Gastrocnemius medialis (tissue), 4 donors: ENCODE measurements around the gene LRATD1.

Source experiments
- POLR2A ChIP-seq, 2 donors: fragments of 450-650 bp; IDR thresholded peaks; one replicate each; pipeline ENCODE4 v1.6.1; 2017; ENCODE audit warnings: antibody characterized with exemption in 2 of 2, mild to moderate bottlenecking in 2 of 2, moderate library complexity in 2 of 2
- TF ChIP-seq, protein P1 (sequence below), 5 experiments: fragments of 450-650 bp in 3 of 5; fragments of 200-600 bp in 2 of 5; sonication (generic) in 2 of 5; IDR thresholded peaks in 4 of 5; conservative IDR thresholded peaks in 1 of 5; 1 replicate in 4 of 5; 2 replicates in 1 of 5; pipeline ENCODE4 v1.5.1; 2016 to 2019; ENCODE audit warnings: antibody characterized with exemption in 5 of 5, mild to moderate bottlenecking in 3 of 5, moderate library complexity in 3 of 5

DNA sequence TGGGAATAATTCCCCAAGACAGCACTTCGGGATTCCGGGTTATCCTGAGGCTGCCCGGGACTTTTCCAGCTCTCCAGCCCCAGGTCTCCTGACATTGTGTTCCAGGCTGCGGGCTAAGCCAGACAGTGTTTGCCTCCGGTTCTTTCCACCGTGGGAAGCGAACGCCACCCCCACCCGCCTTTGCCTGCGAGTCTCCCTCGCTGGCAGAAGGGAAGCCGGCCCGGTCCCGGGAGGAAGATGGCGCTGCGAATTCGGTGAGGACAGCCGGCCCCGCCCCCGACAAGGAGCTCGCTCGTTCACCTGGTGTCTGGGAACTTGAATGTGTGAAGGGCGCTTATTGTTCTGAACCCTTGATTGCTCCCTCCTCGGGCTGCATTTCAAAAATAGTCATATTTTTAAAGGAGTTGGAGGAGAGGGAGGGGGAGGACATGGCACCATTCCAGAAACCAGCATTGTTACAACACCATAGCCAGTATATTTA lies 2.9 kb downstream of the LRATD1 start:
- TF ChIP-seq, protein P1, sequence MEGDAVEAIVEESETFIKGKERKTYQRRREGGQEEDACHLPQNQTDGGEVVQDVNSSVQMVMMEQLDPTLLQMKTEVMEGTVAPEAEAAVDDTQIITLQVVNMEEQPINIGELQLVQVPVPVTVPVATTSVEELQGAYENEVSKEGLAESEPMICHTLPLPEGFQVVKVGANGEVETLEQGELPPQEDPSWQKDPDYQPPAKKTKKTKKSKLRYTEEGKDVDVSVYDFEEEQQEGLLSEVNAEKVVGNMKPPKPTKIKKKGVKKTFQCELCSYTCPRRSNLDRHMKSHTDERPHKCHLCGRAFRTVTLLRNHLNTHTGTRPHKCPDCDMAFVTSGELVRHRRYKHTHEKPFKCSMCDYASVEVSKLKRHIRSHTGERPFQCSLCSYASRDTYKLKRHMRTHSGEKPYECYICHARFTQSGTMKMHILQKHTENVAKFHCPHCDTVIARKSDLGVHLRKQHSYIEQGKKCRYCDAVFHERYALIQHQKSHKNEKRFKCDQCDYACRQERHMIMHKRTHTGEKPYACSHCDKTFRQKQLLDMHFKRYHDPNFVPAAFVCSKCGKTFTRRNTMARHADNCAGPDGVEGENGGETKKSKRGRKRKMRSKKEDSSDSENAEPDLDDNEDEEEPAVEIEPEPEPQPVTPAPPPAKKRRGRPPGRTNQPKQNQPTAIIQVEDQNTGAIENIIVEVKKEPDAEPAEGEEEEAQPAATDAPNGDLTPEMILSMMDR (IDR thresholded peaks at IDR 0.05 in 4 of 5, conservative IDR thresholded peaks at IDR 0.05 in 1 of 5) = no peak
- no peak for TF ChIP-seq POLR2A (IDR thresholded peaks at IDR 0.05)
